ENCODE data around the gene PPP1R3F. TPM values are rescaled to one million over a fixed set of nuclear protein-coding genes. Genes with fewer than 3 reads are reported as not detected.

Gene PPP1R3F
- total RNA-seq, 1 experiment from 2014 or later = 5.6 TPM

GRCh38 chrX:49249071-49249470, 20.5 kb upstream of the PPP1R3F start:
- no peak for DNase-seq (ENCODE audit: low read depth)

GRCh38 chrX:49249616-49250015, 20.0 kb upstream of the PPP1R3F start:
- DNase-seq (ENCODE audit: low read depth) = no peak

GRCh38 chrX:49250066-49250465, 19.5 kb upstream of the PPP1R3F start:
- DNase-seq (ENCODE audit: low read depth) = no peak

GRCh38 chrX:49250578-49250977, 19.0 kb upstream of the PPP1R3F start:
- no peak for DNase-seq (ENCODE audit: low read depth)

GRCh38 chrX:49251325-49251724, 18.3 kb upstream of the PPP1R3F start:
- DNase-seq (ENCODE audit: low read depth) = no peak

GRCh38 chrX:49254639-49255038, 15.0 kb upstream of the PPP1R3F start:
- DNase-seq (ENCODE audit: low read depth) = no peak

- DNase-seq (ENCODE audit: low read depth) = no peak
Measured at GRCh38 chrX:49256268-49256995, 13.2 kb upstream of the PPP1R3F start.

GRCh38 chrX:49257074-49257790, 12.4 kb upstream of the PPP1R3F start:
- no peak for DNase-seq (ENCODE audit: low read depth)

GRCh38 chrX:49257846-49258748, 11.5 kb upstream of the PPP1R3F start:
- no peak for DNase-seq (ENCODE audit: low read depth)

- no peak for DNase-seq (ENCODE audit: low read depth)
Measured at GRCh38 chrX:49258749-49259124, 10.9 kb upstream of the PPP1R3F start.

- DNase-seq (ENCODE audit: low read depth) = no peak
Measured at GRCh38 chrX:49260221-49260985, 9.2 kb upstream of the PPP1R3F start.

GRCh38 chrX:49262603-49263002, 7.0 kb upstream of the PPP1R3F start:
- DNase-seq (ENCODE audit: low read depth) = no peak

- no peak for DNase-seq (ENCODE audit: low read depth)
Measured at GRCh38 chrX:49263631-49264030, 6.0 kb upstream of the PPP1R3F start.

GRCh38 chrX:49264460-49264859, 5.1 kb upstream of the PPP1R3F start, which contains the start of gene FOXP3:
FOXP3 (minus strand) TSS chrX:49264710; CDS start chrX:49258505, 6,205 bp downstream.
- DNase-seq (ENCODE audit: low read depth) = no peak

- DNase-seq (ENCODE audit: low read depth) = no peak
Measured at GRCh38 chrX:49266523-49267445, 2.8 kb upstream of the PPP1R3F start.

- no peak for DNase-seq (ENCODE audit: low read depth)
Measured at GRCh38 chrX:49268702-49269009, 937 bp upstream of the PPP1R3F start.

GRCh38 chrX:49269010-49269766, 405 bp upstream of the PPP1R3F start:
- DNase-seq (ENCODE audit: low read depth) = peak; percentile 98

- DNase-seq (ENCODE audit: low read depth) = no peak
Measured at GRCh38 chrX:49270249-49270921, 792 bp downstream of the PPP1R3F start.

- no peak for DNase-seq (ENCODE audit: low read depth)
Measured at GRCh38 chrX:49271341-49271740, 1.7 kb downstream of the PPP1R3F start.
